CD4-positive, alpha-beta T cell treated with Interleukin-17A for 4 hours (primary cell): Measurements from ENCODE around the gene ZNF813.

ENCODE experiments used
- DNase-seq: peaks from one replicate; pipeline ENCODE4 v3.0.0-alpha.2; 2020; ENCODE audit warnings: mixed read lengths

The ZNF813 gene

GRCh38 chr19:53521373-53522202 lies 54.1 kb downstream of the ZNF813 start:
- DNase-seq, result peak; percentile 2

- no peak for DNase-seq
These were observed 58.4 kb downstream of the ZNF813 start for GRCh38 chr19:53525922-53526321.

GRCh38 chr19:53530622-53531021 lies 63.1 kb downstream of the ZNF813 start:
- DNase-seq, result no peak

- DNase-seq, result no peak
These were observed 63.9 kb downstream of the ZNF813 start for GRCh38 chr19:53531457-53531856.

GRCh38 chr19:53532362-53532761 lies 64.8 kb downstream of the ZNF813 start:
- no peak for DNase-seq

- DNase-seq, result no peak
These were observed 68.7 kb downstream of the ZNF813 start for GRCh38 chr19:53536225-53536548.

GRCh38 chr19:53537121-53537520 lies 69.6 kb downstream of the ZNF813 start:
- no peak for DNase-seq

- DNase-seq, result peak; percentile 89
These were observed 70.2 kb downstream of the ZNF813 start, which contains the start of gene ZNF331 for GRCh38 chr19:53537521-53538377. Gene ZNF331, plus strand, starts transcription at chr19:53538145. Its CDS starts 31,232 bp downstream, at chr19:53569377.

- no peak for DNase-seq
These were observed 71.0 kb downstream of the ZNF813 start for GRCh38 chr19:53538378-53539109.

- no peak for DNase-seq
These were observed 72.6 kb downstream of the ZNF813 start for GRCh38 chr19:53540091-53540490.

- no peak for DNase-seq
These were observed 74.4 kb downstream of the ZNF813 start for GRCh38 chr19:53541971-53542370.

GRCh38 chr19:53545271-53546065 lies 77.9 kb downstream of the ZNF813 start:
- no peak for DNase-seq
